ENCODE results near the gene PLCH2.
A peak's percentile ranks its signal among the peaks of the same experiment; 100 is the strongest.
"Not testable (repeated sequence)": the region's sequence is repeated elsewhere in the genome, so short reads cannot be mapped to it uniquely, and the experiment has no call there.

PLCH2 gene

GRCh38 chr1:2548068-2548589, 72.0 kb downstream of the PLCH2 start:
- peak; percentile 13 for DNase-seq

DNA sequence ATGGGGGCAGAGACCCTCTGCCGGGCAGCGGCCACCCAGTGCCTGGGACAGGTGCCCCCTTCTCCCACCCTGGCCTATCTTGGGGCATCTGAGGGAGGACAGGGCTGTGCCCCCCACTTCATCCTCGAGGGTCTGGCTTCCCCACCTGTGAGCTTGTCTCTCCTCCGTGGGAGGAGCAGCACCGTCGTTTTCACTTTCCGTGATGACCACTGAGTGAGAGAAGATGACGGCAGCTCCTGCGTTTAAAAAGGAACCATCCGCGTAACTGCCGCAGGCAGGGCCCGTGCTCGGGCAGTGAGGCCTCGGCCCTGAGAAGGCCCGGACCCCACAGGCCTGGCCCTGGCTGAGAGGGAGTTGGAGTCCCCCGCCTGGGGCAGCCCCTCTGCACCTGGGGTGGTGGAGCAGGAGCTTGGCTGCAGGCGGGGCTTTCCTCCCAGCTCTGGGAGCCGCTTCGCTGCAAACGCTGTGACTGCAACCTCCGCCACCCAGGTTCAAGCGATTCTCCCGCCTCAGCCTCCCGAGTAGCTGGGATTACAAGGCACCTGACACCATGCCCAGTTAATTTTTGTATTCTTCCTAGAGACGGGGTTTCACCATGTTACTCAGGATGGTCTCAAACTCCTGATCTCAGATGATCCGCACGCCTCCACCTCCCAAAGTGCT, 73.4 kb downstream of the PLCH2 start:
- DNase-seq = not testable (repeated sequence)

DNA sequence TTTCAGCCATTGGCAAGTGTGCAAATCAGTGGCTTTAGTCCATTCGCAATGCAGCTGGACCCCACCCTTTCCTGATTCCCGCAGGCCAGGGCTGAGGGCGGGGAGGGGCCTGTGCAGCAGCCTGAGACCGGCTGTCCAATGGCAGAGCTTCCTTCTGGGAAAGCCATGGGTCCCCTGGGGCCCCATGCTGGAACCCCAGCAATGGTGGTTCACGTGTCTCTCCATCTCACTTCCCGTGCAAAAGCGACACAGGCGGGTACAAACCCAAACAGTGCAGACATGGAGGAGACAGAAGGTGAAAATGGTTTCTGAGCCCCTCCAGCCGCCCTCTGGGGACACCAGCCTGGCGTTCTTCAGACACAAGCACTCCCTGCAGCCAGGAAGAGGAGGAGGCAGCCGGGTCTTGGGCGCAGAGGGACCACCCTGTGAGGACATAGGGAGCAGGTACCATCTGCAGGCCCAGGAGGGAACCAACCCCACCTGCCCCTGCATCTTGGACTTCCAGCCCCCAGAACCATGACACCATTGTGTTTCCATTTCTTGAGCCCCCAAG, 74.3 kb downstream of the PLCH2 start:
- DNase-seq = not testable (repeated sequence)

- DNase-seq = not testable (repeated sequence)
Observed at GRCh38 chr1:2551544-2551943, 75.5 kb downstream of the PLCH2 start.

- no peak for DNase-seq
Observed at GRCh38 chr1:2552189-2552588, 76.1 kb downstream of the PLCH2 start.

DNA sequence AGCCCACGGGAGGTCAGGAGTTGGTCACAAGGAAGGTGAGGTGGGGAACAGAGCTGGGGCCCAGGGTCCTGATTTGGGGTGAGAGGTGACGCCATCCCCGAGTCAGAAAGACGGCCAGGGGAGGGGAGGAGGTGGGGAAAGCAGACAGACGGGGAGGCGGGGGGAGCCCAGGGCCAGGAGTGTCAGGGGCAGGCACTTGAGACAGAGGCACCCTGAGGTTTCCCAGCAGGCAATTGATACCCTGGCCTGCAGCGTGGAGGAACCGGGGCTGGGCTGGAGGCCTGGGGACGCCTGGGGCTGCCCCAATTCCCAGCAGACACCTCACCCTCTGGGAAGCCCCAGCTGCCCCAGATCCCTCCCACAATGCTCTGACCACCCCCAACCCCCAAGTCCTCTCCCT, 77.0 kb downstream of the PLCH2 start:
- not testable (repeated sequence) for DNase-seq

GRCh38 chr1:2553871-2554620, 78.0 kb downstream of the PLCH2 start:
- DNase-seq = no peak

- no peak for DNase-seq
Observed at GRCh38 chr1:2554621-2555387, 78.7 kb downstream of the PLCH2 start.
